Astrocyte (in vitro differentiated cells and primary cell): ENCODE results near the gene TIPIN. TPM values are rescaled to one million over a fixed set of nuclear protein-coding genes. Genes with fewer than 3 reads are reported as not detected.

Experiments
- DNase-seq: peaks from one replicate; pipeline ENCODE4 v3.0.0-alpha.2; 2010; ENCODE audit warnings: low read depth
- FAIRE-seq: peaks from 2 replicates; lab custom pipeline; 2011; peaks lifted over from hg19 to GRCh38; lab: Jason Lieb, UNC
- H2AFZ ChIP-seq: 2 replicates; pipeline ENCODE4 v1.6.0; 2012; ENCODE audit warnings: low read depth, low read length, inconsistent platforms
- H3K27ac ChIP-seq: 2 replicates; pipeline ENCODE4 v1.5.1; 2011; ENCODE audit warnings: low read depth, low read length, inconsistent platforms
- H3K27me3 ChIP-seq: 2 replicates; pipeline ENCODE4 v1.6.0; 2011; ENCODE audit warnings: low read length, inconsistent platforms; ENCODE audit not compliant: insufficient read depth
- H3K36me3 ChIP-seq: 2 replicates; pipeline ENCODE4 v1.5.1; 2011; ENCODE audit warnings: low read length, inconsistent platforms; ENCODE audit not compliant: insufficient read depth
- H3K4me1 ChIP-seq: 2 replicates; pipeline ENCODE4 v1.5.1; 2011; ENCODE audit warnings: low read length, inconsistent platforms; ENCODE audit not compliant: insufficient read depth
- H3K4me2 ChIP-seq: 2 replicates; pipeline ENCODE4 v1.6.0; 2012; ENCODE audit warnings: low read length, inconsistent platforms
- H3K4me3 ChIP-seq: 2 replicates; pipeline ENCODE4 v1.5.1; 2011; ENCODE audit warnings: low read depth, mild to moderate bottlenecking, low read length, inconsistent platforms; ENCODE audit not compliant: insufficient read depth
- H3K79me2 ChIP-seq: 2 replicates; pipeline ENCODE4 v1.6.0; 2012; ENCODE audit warnings: mild to moderate bottlenecking, low read length, inconsistent platforms; ENCODE audit not compliant: insufficient read depth
- H3K9ac ChIP-seq: 2 replicates; pipeline ENCODE4 v1.6.0; 2012; ENCODE audit warnings: mild to moderate bottlenecking, low read length, inconsistent platforms
- H3K9me3 ChIP-seq: 2 replicates; pipeline ENCODE4 v1.5.1; 2012; ENCODE audit warnings: low read depth, mild to moderate bottlenecking, low read length, inconsistent platforms; ENCODE audit not compliant: insufficient read depth
- H4K20me1 ChIP-seq: 2 replicates; pipeline ENCODE4 v1.6.0; 2012; ENCODE audit warnings: low read length, inconsistent platforms; ENCODE audit not compliant: insufficient read depth
- H3K27ac Mint-ChIP-seq: one replicate; pipeline ENCODE4 v1.8.0; 2021; ENCODE audit warnings: mild to moderate bottlenecking, mixed read lengths; ENCODE audit not compliant: unreplicated experiment
- H3K27me3 Mint-ChIP-seq: one replicate; pipeline ENCODE4 v1.8.0; 2021; ENCODE audit warnings: low read depth, mixed read lengths; ENCODE audit not compliant: unreplicated experiment
- H3K36me3 Mint-ChIP-seq: one replicate; pipeline ENCODE4 v1.8.0; 2021; ENCODE audit warnings: low read depth, mixed read lengths; ENCODE audit not compliant: unreplicated experiment
- H3K4me1 Mint-ChIP-seq: one replicate; pipeline ENCODE4 v1.8.0; 2021; ENCODE audit warnings: low read depth, mixed read lengths; ENCODE audit not compliant: unreplicated experiment
- H3K4me3 Mint-ChIP-seq: one replicate; pipeline ENCODE4 v1.8.0; 2021; ENCODE audit warnings: mild to moderate bottlenecking, moderate library complexity, mixed read lengths; ENCODE audit not compliant: unreplicated experiment
- H3K9me3 Mint-ChIP-seq: one replicate; pipeline ENCODE4 v1.8.0; 2021; ENCODE audit warnings: mild to moderate bottlenecking, mixed read lengths; ENCODE audit not compliant: unreplicated experiment
- CTCF ChIP-seq: IDR thresholded peaks from 2 replicates; pipeline ENCODE4 v1.5.1; 2011; ENCODE audit warnings: low read depth, mild to moderate bottlenecking, inconsistent platforms, low read length, moderate library complexity; ENCODE audit not compliant: insufficient read depth
- EZH2 ChIP-seq: IDR thresholded peaks from 2 replicates; pipeline ENCODE4 v1.6.1; 2012; ENCODE audit warnings: mild to moderate bottlenecking, low read length, inconsistent platforms; ENCODE audit not compliant: insufficient read depth
- total RNA-seq: library from RNA; stranded (reverse); gene quantifications from 2 replicates; pipeline ENCODE4 v1.2.1, GENCODE V29; 2021

Gene TIPIN
- total RNA-seq, 1 donor from 2014 or later = 5.6 TPM

- H3K4me3 Mint-ChIP-seq = no peak overlapping the region
- Histone ChIP-seq H3K27me3 (no peaks in the 10 kb centered on the region), H3K4me1 (no peaks in the 10 kb centered on the region), H3K4me2 (no peak overlapping the region), H3K9me3 (no peaks in the 10 kb centered on the region), H3K79me2 (no peaks in the 10 kb centered on the region), H4K20me1 (no peaks in the 10 kb centered on the region), H3K9ac (no peak overlapping the region), H3K36me3 (peaks cover 16% of the 10 kb centered on the region), H3K27ac (no peak overlapping the region), H2AFZ (no peak overlapping the region), H3K4me3 (no peak overlapping the region)
- no peak overlapping the region for H3K27ac Mint-ChIP-seq
- H3K27me3 Mint-ChIP-seq = no peaks in the 10 kb centered on the region
- H3K9me3 Mint-ChIP-seq = no peaks in the 10 kb centered on the region
- H3K4me1 Mint-ChIP-seq = no peaks in the 10 kb centered on the region
- TF ChIP-seq CTCF (no peak), EZH2 (no peak)
- DNase-seq = no peak
- H3K36me3 Mint-ChIP-seq = peaks cover 16% of the 10 kb centered on the region
- FAIRE-seq = no peak
These were observed 28.7 kb downstream of the TIPIN start for GRCh38 chr15:66327736-66328135.

GRCh38 chr15:66326051-66326450 lies 30.4 kb downstream of the TIPIN start:
- no peaks in the 10 kb centered on the region for H3K79me2 ChIP-seq
- no peaks in the 10 kb centered on the region for H3K9me3 Mint-ChIP-seq
- FAIRE-seq (no peak), DNase-seq (no peak)
- no peaks in the 10 kb centered on the region for H3K27me3 ChIP-seq
- H4K20me1 ChIP-seq = no peaks in the 10 kb centered on the region
- no peak overlapping the region for H3K4me3 ChIP-seq
- H3K27ac Mint-ChIP-seq = no peak overlapping the region
- H3K4me2 ChIP-seq = no peak overlapping the region
- no peaks in the 10 kb centered on the region for H3K9me3 ChIP-seq
- H3K27me3 Mint-ChIP-seq = no peaks in the 10 kb centered on the region
- H3K36me3 ChIP-seq = peaks cover 16% of the 10 kb centered on the region
- no peak overlapping the region for H3K27ac ChIP-seq
- H2AFZ ChIP-seq = no peak overlapping the region
- no peak overlapping the region for H3K4me3 Mint-ChIP-seq
- H3K36me3 Mint-ChIP-seq = peaks cover 16% of the 10 kb centered on the region
- TF ChIP-seq CTCF (no peak), EZH2 (no peak)
- H3K4me1 Mint-ChIP-seq = no peaks in the 10 kb centered on the region
- H3K4me1 ChIP-seq = no peaks in the 10 kb centered on the region
- no peak overlapping the region for H3K9ac ChIP-seq

- no peaks in the 10 kb centered on the region for H3K27me3 ChIP-seq
- Mint-ChIP-seq H3K4me3 (no peak overlapping the region), H3K4me1 (no peaks in the 10 kb centered on the region), H3K27ac (no peak overlapping the region), H3K27me3 (no peaks in the 10 kb centered on the region), H3K36me3 (peaks cover 11% of the 10 kb centered on the region), H3K9me3 (no peaks in the 10 kb centered on the region)
- no peak overlapping the region for H3K27ac ChIP-seq
- H3K9me3 ChIP-seq = no peaks in the 10 kb centered on the region
- FAIRE-seq (no peak), DNase-seq (no peak)
- H3K79me2 ChIP-seq = no peaks in the 10 kb centered on the region
- no peaks in the 10 kb centered on the region for H3K4me1 ChIP-seq
- TF ChIP-seq EZH2 (no peak), CTCF (no peak)
- H2AFZ ChIP-seq = no peak overlapping the region
- H3K4me2 ChIP-seq = no peak overlapping the region
- H3K9ac ChIP-seq = no peak overlapping the region
- peaks cover 9% of the 10 kb centered on the region for H3K36me3 ChIP-seq
- no peaks in the 10 kb centered on the region for H4K20me1 ChIP-seq
- no peak overlapping the region for H3K4me3 ChIP-seq
These were observed 33.1 kb downstream of the TIPIN start for GRCh38 chr15:66323312-66323928.
